Common myeloid progenitor, CD34-positive (primary cell): ENCODE results near the gene CLK4.

Source experiments
- CTCF ChIA-PET: fragments of 350-600 bp; sonication (Branson Sonifier 250); formaldehyde crosslinking; loops from one replicate; lab custom pipeline; 2021; ENCODE audit warnings: antibody characterized with exemption; lab: Charles Lee
- POLR2A ChIA-PET: fragments of 350-600 bp; sonication (Branson Sonifier 250); formaldehyde crosslinking; loops from one replicate; lab custom pipeline; 2021; ENCODE audit warnings: antibody characterized with exemption; lab: Charles Lee
- DNase-seq, 3 donors: peaks; one replicate each; pipeline versions ENCODE4 v3.0.0 to v3.0.0-alpha.2; 2013
- H3K27ac ChIP-seq, 2 experiments: 1 replicate in 1 of 2; 2 replicates in 1 of 2; pipeline ENCODE4 v1.7.0; 2013; ENCODE audit warnings: inconsistent platforms in 2 of 2, low read length in 2 of 2, mild to moderate bottlenecking in 2 of 2, low read depth in 1 of 2, moderate library complexity in 1 of 2; ENCODE audit not compliant: severe bottlenecking in 2 of 2, insufficient read depth in 1 of 2, poor library complexity in 1 of 2
- H3K27me3 ChIP-seq, 5 experiments: replicated peaks in 2 of 5; 1 replicate in 3 of 5; 2 replicates in 2 of 5; pipeline versions ENCODE4 v1.6.1 to v1.7.0; 2013; ENCODE audit warnings: low read length in 4 of 5, mild to moderate bottlenecking in 2 of 5, moderate library complexity in 2 of 5, inconsistent platforms in 1 of 5; ENCODE audit not compliant: insufficient read depth in 5 of 5, control insufficient read depth in 4 of 5
- H3K36me3 ChIP-seq, 4 experiments: 1 replicate in 2 of 4; 2 replicates in 2 of 4; pipeline versions ENCODE4 v1.6.1 to v1.7.0; 2013; ENCODE audit warnings: low read length in 3 of 4, control low read depth in 1 of 4, mild to moderate bottlenecking in 1 of 4; ENCODE audit not compliant: control insufficient read depth in 4 of 4, insufficient read depth in 4 of 4
- H3K4me1 ChIP-seq, 4 experiments: 1 replicate in 3 of 4; 2 replicates in 1 of 4; pipeline versions ENCODE4 v1.6.1 to v1.7.1; 2013; ENCODE audit warnings: low read length in 3 of 4, mild to moderate bottlenecking in 3 of 4, control low read depth in 1 of 4, inconsistent platforms in 1 of 4, moderate library complexity in 1 of 4; ENCODE audit not compliant: control insufficient read depth in 4 of 4, insufficient read depth in 4 of 4; ENCODE audit errors: control extremely low read depth in 1 of 4
- H3K4me3 ChIP-seq, 7 experiments: 1 replicate in 4 of 7; 2 replicates in 3 of 7; pipeline versions ENCODE4 v1.5.1 to v1.7.0; 2013; ENCODE audit warnings: mild to moderate bottlenecking in 7 of 7, low read length in 6 of 7, moderate library complexity in 6 of 7, inconsistent platforms in 2 of 7, low read depth in 2 of 7, control low read depth in 1 of 7; ENCODE audit not compliant: insufficient read depth in 4 of 7, control insufficient read depth in 1 of 7; ENCODE audit errors: extremely low read depth in 1 of 7
- H3K9me3 ChIP-seq, 5 experiments: 1 replicate in 4 of 5; 2 replicates in 1 of 5; pipeline versions ENCODE4 v1.6.1 to v1.7.1; 2013; ENCODE audit warnings: low read length in 4 of 5, mild to moderate bottlenecking in 2 of 5, inconsistent platforms in 1 of 5, low read depth in 1 of 5, moderate library complexity in 1 of 5; ENCODE audit not compliant: control insufficient read depth in 4 of 5, insufficient read depth in 2 of 5; ENCODE audit errors: control extremely low read depth in 1 of 5
- WGBS: methylation state at CpG from one replicate; pipeline ENCODE4 v1.1.5; 2013; ENCODE audit not compliant: insufficient coverage; 5-methylcytosine and 5-hydroxymethylcytosine counted together

The CLK4 gene

DNA sequence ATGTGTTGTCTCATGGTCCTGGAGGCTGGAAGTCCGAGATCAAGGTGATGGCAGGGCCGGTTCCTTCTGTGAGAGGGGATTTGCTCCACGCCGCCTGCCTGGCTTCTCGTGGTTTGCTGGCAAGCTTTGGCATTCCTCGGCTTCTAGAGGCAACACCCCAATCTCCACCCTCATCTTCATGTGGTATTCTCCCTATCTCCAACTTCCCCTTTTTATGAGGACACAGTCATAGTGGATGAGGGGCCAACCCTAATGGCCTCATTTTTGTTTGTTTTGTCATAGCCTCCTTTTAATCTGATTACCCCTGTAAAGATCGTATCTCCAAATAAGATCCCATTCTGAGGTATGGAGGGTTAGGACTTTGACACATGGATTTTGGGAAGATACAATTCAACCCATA lies 41.7 kb upstream of the CLK4 start:
- Histone ChIP-seq H3K4me3 (no peak overlapping the region), H3K4me1 (no peaks in the 10 kb centered on the region), H3K9me3 (peaks cover 0 to 12% (median 2%) of the 10 kb centered on the region in 5 experiments), H3K27me3 (peaks cover 0 to 11% (median 4%) of the 10 kb centered on the region in 5 experiments), H3K36me3 (no peaks in the 10 kb centered on the region), H3K27ac (no peak overlapping the region)
- peak; percentile 32 to 73 (median 57) for DNase-seq
- ChIA-PET CTCF (no interaction called here), POLR2A (no interaction called here)
- WGBS = 79% methylated on average over 6 of the region's 7 CpGs

DNA sequence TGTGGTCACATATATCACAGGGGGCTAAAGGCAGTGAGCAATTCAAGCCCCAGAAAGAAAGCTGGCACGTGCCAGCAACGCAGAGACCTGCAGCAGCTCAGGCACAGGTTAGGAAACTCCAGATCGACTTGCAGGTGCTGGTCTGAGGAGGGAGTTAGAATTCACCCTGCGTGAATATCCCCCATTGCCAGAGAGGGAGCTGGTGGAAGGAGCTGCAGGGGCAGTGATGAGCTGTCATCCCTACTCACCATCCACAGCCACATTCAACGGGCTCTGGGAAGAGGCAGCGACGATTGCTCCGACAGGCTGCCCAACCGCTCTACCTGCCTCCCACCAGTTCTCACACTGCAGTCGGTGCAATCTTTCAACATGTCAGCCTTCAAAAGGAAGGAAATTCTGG lies 40.8 kb upstream of the CLK4 start:
- WGBS = 78% methylated on average over 8 of the region's 10 CpGs

DNA sequence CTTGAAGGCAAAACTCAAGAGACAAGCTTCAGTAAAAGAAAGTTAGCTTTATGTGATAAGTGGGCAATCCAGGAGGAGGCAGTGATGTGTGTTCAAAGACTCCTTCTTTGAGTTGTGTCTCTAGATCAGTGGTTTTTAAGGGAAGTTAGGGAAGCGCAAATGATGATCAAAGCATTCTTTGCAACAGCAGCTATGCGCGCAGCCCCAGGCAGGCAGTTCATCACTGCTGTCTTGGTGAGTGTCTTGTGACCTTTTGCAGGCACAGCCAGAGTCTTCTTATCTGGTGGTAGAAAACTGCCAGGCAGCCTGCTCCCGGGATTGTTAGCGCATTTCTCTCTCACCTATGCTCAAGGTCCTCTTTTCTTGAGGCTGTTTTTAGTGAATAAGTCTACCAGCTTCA lies 40.3 kb upstream of the CLK4 start:
- DNase-seq = peak in 1 of 3 donors; percentile 17

More for the DNA sequence above, 40.8 kb upstream of the CLK4 start:
- CTCF ChIA-PET = no interaction called here
- Histone ChIP-seq H3K27ac (no peak overlapping the region), H3K4me3 (no peak overlapping the region), H3K36me3 (no peaks in the 10 kb centered on the region), H3K27me3 (peaks cover 0 to 11% (median 4%) of the 10 kb centered on the region in 5 experiments), H3K9me3 (peaks cover 0 to 14% (median 4%) of the 10 kb centered on the region in 5 experiments), H3K4me1 (no peaks in the 10 kb centered on the region)
- POLR2A ChIA-PET = no interaction called here
- DNase-seq = no peak

DNA sequence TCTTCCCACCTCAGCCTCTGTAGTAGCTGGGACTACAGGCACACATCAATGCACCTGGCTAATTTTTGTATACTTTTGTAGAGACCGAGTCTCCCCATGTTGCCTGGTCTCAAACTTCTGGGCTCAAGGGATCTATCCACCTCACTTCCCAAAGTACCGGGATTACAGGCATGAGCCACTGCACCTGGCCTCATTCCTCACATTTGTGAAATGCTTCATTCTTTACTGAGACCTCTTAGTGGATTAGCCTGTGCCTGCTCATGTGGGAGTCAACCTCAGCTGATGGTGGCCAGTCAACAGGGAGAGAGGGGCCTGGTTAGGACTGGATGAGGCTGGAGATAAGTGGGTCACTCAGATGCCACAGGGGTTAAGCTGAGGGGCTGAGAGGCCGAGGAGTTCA lies 37.3 kb upstream of the CLK4 start:
- Histone ChIP-seq H3K4me3 (no peak overlapping the region), H3K27me3 (peaks cover 0 to 4% (median 0%) of the 10 kb centered on the region in 5 experiments), H3K4me1 (no peaks in the 10 kb centered on the region), H3K9me3 (peaks cover 0 to 20% (median 5%) of the 10 kb centered on the region in 5 experiments), H3K27ac (no peak overlapping the region), H3K36me3 (no peaks in the 10 kb centered on the region)
- ChIA-PET CTCF (no interaction called here), POLR2A (no interaction called here)
- 93% methylated on average over 3 of the region's 3 CpGs for WGBS
- no peak for DNase-seq

More for the DNA sequence above, 40.3 kb upstream of the CLK4 start:
- Histone ChIP-seq H3K27ac (no peak overlapping the region), H3K4me1 (no peaks in the 10 kb centered on the region), H3K36me3 (no peaks in the 10 kb centered on the region), H3K4me3 (no peak overlapping the region), H3K27me3 (peaks cover 0 to 11% (median 4%) of the 10 kb centered on the region in 5 experiments), H3K9me3 (peaks cover 0 to 19% (median 5%) of the 10 kb centered on the region in 5 experiments)
- POLR2A ChIA-PET = no interaction called here
- CTCF ChIA-PET = no interaction called here
- 78% methylated on average over 4 of the region's 5 CpGs for WGBS

DNA sequence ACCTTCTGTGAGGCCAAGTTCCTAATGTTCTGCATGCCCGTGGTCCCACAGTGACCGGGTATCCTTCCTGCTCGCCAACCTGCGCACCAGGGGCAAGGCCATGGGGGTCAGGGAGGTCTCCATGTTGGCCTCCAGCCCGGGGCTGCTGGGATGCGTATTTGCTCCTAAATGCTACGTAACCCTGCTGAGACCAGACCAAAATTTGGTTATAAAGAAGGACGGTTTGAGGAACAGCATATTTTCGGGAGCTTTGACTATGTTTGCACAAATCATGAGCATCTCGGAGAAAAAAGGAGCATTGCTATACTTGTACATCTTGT lies 35.7 kb upstream of the CLK4 start:
- no peak for DNase-seq
- Histone ChIP-seq H3K36me3 (no peaks in the 10 kb centered on the region), H3K9me3 (peaks cover 0 to 18% (median 5%) of the 10 kb centered on the region in 5 experiments), H3K27ac (no peak overlapping the region), H3K27me3 (peaks cover 0 to 11% (median 3%) of the 10 kb centered on the region in 5 experiments), H3K4me3 (no peak overlapping the region), H3K4me1 (no peaks in the 10 kb centered on the region)
- 91% methylated on average over 9 of the region's 10 CpGs for WGBS
- CTCF ChIA-PET = no interaction called here
- POLR2A ChIA-PET = no interaction called here

DNA sequence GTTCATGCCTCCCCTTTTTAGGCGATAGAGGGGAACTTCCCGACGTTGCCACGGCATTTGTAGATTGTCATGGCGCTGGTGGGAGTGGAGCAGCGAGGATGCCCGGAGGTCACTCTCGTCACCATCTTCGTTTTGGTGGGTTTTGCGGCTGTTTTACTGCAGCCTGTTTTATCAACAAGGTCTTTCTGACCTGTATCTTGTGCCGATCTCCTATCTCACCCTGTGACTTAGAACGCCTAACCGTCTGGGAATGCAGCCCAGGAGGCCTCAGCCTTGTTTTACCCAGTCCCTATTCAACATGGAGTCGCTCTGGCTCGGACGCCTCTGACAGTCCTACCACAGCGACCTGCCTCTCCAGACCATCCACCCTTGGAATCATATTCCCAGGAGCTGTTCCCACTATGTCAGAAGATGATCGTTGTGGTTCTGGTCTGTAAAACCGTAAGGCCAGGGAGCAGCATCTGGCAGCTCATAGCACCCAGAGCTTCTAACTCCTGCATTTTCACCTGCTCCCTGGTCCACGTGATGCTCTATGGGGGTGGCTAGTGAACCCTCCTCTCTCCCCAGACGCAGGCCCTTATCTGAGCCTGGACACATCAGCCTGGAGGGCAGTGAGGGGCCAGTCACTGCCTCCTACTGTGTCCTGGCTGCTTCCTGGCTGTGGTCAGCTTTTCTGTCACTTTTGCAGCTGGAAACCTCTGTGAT lies 35.1 kb upstream of the CLK4 start:
- Histone ChIP-seq H3K27me3 (peaks cover 0 to 16% (median 0%) of the 10 kb centered on the region in 5 experiments), H3K4me3 (no peak overlapping the region), H3K4me1 (no peaks in the 10 kb centered on the region), H3K9me3 (peaks cover 0 to 18% (median 5%) of the 10 kb centered on the region in 5 experiments), H3K27ac (no peak overlapping the region), H3K36me3 (no peaks in the 10 kb centered on the region)
- no peak for DNase-seq
- ChIA-PET POLR2A (no interaction called here), CTCF (no interaction called here)
- 97% methylated on average over 20 of the region's 21 CpGs for WGBS

DNA sequence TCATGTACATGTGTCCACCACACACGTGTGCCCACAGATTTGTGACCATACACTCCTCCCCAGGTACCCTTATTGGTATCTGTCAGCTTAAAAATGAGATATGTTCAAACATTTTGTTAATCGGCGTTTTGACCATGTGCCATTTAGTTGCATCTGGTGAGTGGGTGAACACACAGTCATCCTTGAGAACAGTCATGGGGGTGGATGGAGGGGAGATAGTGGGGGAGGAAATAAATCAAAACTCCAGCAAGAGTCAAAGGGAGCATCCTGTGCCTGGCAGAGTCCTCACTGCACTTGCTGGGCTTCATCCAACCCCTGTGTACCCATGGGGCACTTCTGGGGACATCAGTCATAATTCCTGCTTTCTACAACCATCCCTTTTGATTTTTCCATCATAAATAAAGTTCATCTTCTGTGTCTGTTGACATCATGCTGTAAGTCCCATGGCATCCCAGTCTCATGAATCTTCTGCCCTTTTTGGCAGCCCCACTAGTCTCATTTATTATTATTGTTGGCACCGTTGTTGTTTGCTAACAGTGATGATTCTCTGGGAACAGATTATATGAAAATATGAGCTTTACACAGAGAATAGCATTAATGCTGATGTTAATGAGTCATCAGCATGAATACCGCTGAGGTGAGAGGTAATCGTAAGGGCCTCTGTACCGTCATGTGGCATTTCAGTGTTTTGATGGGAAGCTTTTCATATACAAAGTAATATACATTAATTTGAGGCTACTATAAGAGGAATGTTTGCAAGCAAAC lies 24.4 kb upstream of the CLK4 start:
- POLR2A ChIA-PET = no interaction called here
- Histone ChIP-seq H3K9me3 (peaks cover 0 to 3% (median 0%) of the 10 kb centered on the region in 5 experiments), H3K4me1 (no peaks in the 10 kb centered on the region), H3K27me3 (peaks cover 0 to 1% (median 0%) of the 10 kb centered on the region in 5 experiments), H3K4me3 (no peak overlapping the region), H3K36me3 (no peaks in the 10 kb centered on the region), H3K27ac (no peak overlapping the region)
- CTCF ChIA-PET = interaction anchor here (0.5 to 1.0 kb wide), 2 partner anchors 12 to 202 kb away, joined by 3 read pairs; no protein-coding TSS in a partner anchor
- 67% methylated on average over 1 of the region's 7 CpGs for WGBS
- DNase-seq = no peak
